Measurements from ENCODE around the gene MAJIN.

DNA sequence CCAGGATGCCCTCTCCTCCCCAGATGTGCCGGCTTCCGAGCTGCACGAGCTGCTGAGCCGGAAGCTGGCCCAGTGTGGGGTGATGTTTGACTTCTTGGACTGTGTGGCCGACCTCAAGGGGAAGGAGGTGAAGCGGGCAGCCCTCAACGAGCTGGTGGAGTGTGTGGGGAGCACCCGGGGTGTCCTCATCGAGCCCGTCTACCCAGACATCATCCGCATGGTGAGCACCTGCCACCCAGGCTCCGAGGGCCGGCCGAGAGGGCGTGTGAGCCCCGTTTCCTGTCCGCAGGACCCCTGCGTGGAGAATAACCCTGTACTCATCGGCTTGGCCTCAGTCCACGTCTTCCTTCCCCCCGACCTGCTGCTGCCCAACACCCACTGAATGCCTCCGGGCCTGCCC is 45.2 kb downstream of the MAJIN start:
- TF ChIP-seq, protein P1, sequence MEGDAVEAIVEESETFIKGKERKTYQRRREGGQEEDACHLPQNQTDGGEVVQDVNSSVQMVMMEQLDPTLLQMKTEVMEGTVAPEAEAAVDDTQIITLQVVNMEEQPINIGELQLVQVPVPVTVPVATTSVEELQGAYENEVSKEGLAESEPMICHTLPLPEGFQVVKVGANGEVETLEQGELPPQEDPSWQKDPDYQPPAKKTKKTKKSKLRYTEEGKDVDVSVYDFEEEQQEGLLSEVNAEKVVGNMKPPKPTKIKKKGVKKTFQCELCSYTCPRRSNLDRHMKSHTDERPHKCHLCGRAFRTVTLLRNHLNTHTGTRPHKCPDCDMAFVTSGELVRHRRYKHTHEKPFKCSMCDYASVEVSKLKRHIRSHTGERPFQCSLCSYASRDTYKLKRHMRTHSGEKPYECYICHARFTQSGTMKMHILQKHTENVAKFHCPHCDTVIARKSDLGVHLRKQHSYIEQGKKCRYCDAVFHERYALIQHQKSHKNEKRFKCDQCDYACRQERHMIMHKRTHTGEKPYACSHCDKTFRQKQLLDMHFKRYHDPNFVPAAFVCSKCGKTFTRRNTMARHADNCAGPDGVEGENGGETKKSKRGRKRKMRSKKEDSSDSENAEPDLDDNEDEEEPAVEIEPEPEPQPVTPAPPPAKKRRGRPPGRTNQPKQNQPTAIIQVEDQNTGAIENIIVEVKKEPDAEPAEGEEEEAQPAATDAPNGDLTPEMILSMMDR (IDR thresholded peaks at IDR 0.05): no peak
- TF ChIP-seq POLR2AphosphoS5 (IDR thresholded peaks at IDR 0.05; ENCODE audit: low read depth, low read length) (no peak), YY1 (IDR thresholded peaks at IDR 0.05; ENCODE audit: low read depth) (no peak), TAF1 (IDR thresholded peaks at IDR 0.05; ENCODE audit: borderline replicate concordance, low read depth, low read length) (no peak), FOXJ3 (CRISPR knock-in tag; IDR thresholded peaks at IDR 0.05) (no peak)

Measured in SK-N-SH (cell line).